ENCODE results near the gene DIS3L. TPM values are rescaled to one million over a fixed set of nuclear protein-coding genes. Genes with fewer than 3 reads are reported as not detected.
A peak's percentile ranks its signal among the peaks of the same experiment; 100 is the strongest.

The DIS3L gene
- total and polyA plus RNA-seq, 2 of the 4 experiments (the other 2 are of a cell fraction): 5.1 to 14.5 TPM

- H3K9me3 ChIP-seq (ENCODE audit: control insufficient read depth, insufficient read depth, low read length): no peaks in the 10 kb centered on the region
- H2AFZ ChIP-seq (replicated peaks; ENCODE audit: low read length, poor library complexity): peak within 1 kb of the TSS; percentile 96
- ATAC-seq (ENCODE audit: low read depth): peak; percentile 99
- H2BK15ac ChIP-seq (ENCODE audit: low read depth, low read length): no peak within 1 kb of the TSS; the same call in 2 of the 3 replicates
- H2AK5ac ChIP-seq (ENCODE audit: low read depth, low read length): peak within 1 kb of the TSS; percentile 55; the same call in 1 of the 2 replicates
- 0 out of 2 replicates have a peak, but pooled peaks cover 1% of the 10 kb centered on the region for H3K4me1 ChIP-seq (ENCODE audit: control insufficient read depth, insufficient read depth, low read length)
- peak within 1 kb of the TSS; percentile 56 for H3K27ac ChIP-seq (ENCODE audit: insufficient read depth, low read length)
- H3K56ac ChIP-seq (ENCODE audit: extremely low read depth, insufficient read depth, low read length): peak within 1 kb of the TSS; percentile 64
- H2BK120ac ChIP-seq (ENCODE audit: low read depth, low read length): 0 out of 2 replicates have a peak within 1 kb of the TSS, but pooled peaks have one; percentile 12
- TF ChIP-seq CHD1 (IDR thresholded peaks at IDR 0.05; ENCODE audit: low read depth, low read length) (no peak), FOS (IDR thresholded peaks at IDR 0.05; ENCODE audit: low read depth, low read length) (no peak), POLR2A (IDR thresholded peaks at IDR 0.05; ENCODE audit: low read depth, low read length) (peak; percentile 46; the same call in 1 of the 2 replicates), MXI1 (IDR thresholded peaks at IDR 0.05; ENCODE audit: borderline replicate concordance, low read depth, low read length) (peak; percentile 14; the same call in 1 of the 2 replicates), USF2 (IDR thresholded peaks at IDR 0.05; ENCODE audit: low read depth, low read length) (0 out of 2 replicates have a peak, but pooled peaks have one; percentile 6), BHLHE40 (IDR thresholded peaks at IDR 0.05; ENCODE audit: low read depth, low read length) (peak; percentile 86), MAZ (IDR thresholded peaks at IDR 0.05; ENCODE audit: borderline replicate concordance, low read depth, low read length) (peak; percentile 39; the same call in 1 of the 2 replicates)
- intact Hi-C loops (cut with micrococcal nuclease) (loop anchor here (2.0 kb wide), 1 partner anchor 142 kb away; no protein-coding TSS in a partner anchor), dilution Hi-C loops (cut with HindIII; ENCODE audit: low sequenced_read_pairs, unreplicated experiment) (no loop called here), in situ Hi-C loops (cut with MboI; ENCODE audit: low sequenced_read_pairs) (loop anchor here (25.0 kb wide), 1 partner anchor 506 kb away; no protein-coding TSS in a partner anchor)
- peaks cover 1% of the 10 kb centered on the region; the same call in 1 of the 2 replicates for H3K36me3 ChIP-seq (ENCODE audit: control insufficient read depth, insufficient read depth, low read length)
- no peak within 1 kb of the TSS for H2BK20ac ChIP-seq (ENCODE audit: low read depth, low read length)
- 0% methylated on average over 13 of the region's 51 CpGs; no CpG with 5 or more reads in 1 of the 2 experiments for WGBS, 2 experiments (ENCODE audit: extremely low coverage in 2 of 2, insufficient read length in 1 of 2)
- H4K20me1 ChIP-seq (ENCODE audit: insufficient read depth, low read length): no peaks in the 10 kb centered on the region
- POLR2A ChIA-PET (ENCODE audit: unreplicated experiment): interaction anchor here (0.7 kb wide), 2 partner anchors 12 to 61 kb away, joined by 6 to 8 read pairs; no protein-coding TSS in a partner anchor
- H4K91ac ChIP-seq (ENCODE audit: insufficient read depth, low read depth, low read length): peak within 1 kb of the TSS; percentile 85
- H3K4ac ChIP-seq (ENCODE audit: low read depth, low read length): peak within 1 kb of the TSS; percentile 62
- H3K27me3 ChIP-seq (ENCODE audit: control insufficient read depth, insufficient read depth, low read length): no peaks in the 10 kb centered on the region
- H4K5ac ChIP-seq (ENCODE audit: low read depth, low read length): peak within 1 kb of the TSS; percentile 66
- H3K23ac ChIP-seq (ENCODE audit: low read depth, low read length): peak within 1 kb of the TSS; percentile 83
- BruUV-seq (replicated peaks): no TSS peak
- no peak within 1 kb of the TSS for H3K18ac ChIP-seq (ENCODE audit: low read depth, low read length)
- peak within 1 kb of the TSS; percentile 87 for H2AK9ac ChIP-seq (replicated peaks; ENCODE audit: low read depth, low read length, poor library complexity)
- H3K9ac ChIP-seq (ENCODE audit: low read depth, low read length): peak within 1 kb of the TSS; percentile 74
- H3K9me1 ChIP-seq (ENCODE audit: insufficient read depth, low read length): no peaks in the 10 kb centered on the region
- H2BK5ac ChIP-seq (ENCODE audit: low read depth, low read length, poor library complexity, severe bottlenecking): peak within 1 kb of the TSS; percentile 4
- peak within 1 kb of the TSS; percentile 94 for H3K4me2 ChIP-seq (ENCODE audit: low read depth, low read length)
- H4K8ac ChIP-seq (ENCODE audit: low read depth in 2 of 2, low read length in 2 of 2): peak within 1 kb of the TSS; percentile 91 to 93
- H3K14ac ChIP-seq (replicated peaks; ENCODE audit: low read depth, low read length): peak within 1 kb of the TSS; percentile 81
- CTCF ChIA-PET: no interaction called here
- H3K79me1 ChIP-seq (ENCODE audit: low read depth in 1 of 2, low read length in 2 of 2): peaks cover 5 to 22% of the 10 kb centered on the region in 2 experiments
- peak; percentile 95 for DNase-seq
- H3K4me3 ChIP-seq (ENCODE audit: insufficient read depth, low read depth, low read length): peak within 1 kb of the TSS; percentile 57
These were observed 63.2 kb downstream of the DIS3L start, which contains the start of gene TIPIN for GRCh38 chr15:66356359-66357236. Gene TIPIN, minus strand, starts transcription at chr15:66356685. Its CDS starts 3,738 bp downstream, at chr15:66352947.

Data from IMR-90 (cell line).